ENCODE results near the gene CCR9.

GRCh38 chr3:45852828-45853227 lies 33.5 kb upstream of the CCR9 start:
- TF ChIP-seq POLR2A (IDR thresholded peaks at IDR 0.05; ENCODE audit: low read depth) (no peak), CTCF (IDR thresholded peaks at IDR 0.05) (no peak), EP300 (IDR thresholded peaks at IDR 0.05) (no peak), POLR2AphosphoS5 (IDR thresholded peaks at IDR 0.05) (no peak)

Data from esophagus muscularis mucosa (tissue), 4 donors.